Calu3 (cell line): ENCODE results near the gene IFI16. TPM values are rescaled to one million over a fixed set of nuclear protein-coding genes. Genes with fewer than 3 reads are reported as not detected.

Source experiments
- BruUV-seq: library from RNA; stranded (reverse); fragments of 400-500 nt; replicated peaks from 2 replicates; lab custom pipeline; 2021; lab: Mats Ljungman, UMichigan
- CTCF ChIA-PET: fragments of 300-600 bp; sonication (Branson Sonifier 250); formaldehyde crosslinking; loops from one replicate; lab custom pipeline; 2022; ENCODE audit warnings: antibody characterized with exemption; lab: Charles Lee
- DNase-seq: peaks from one replicate; pipeline ENCODE4 v3.0.0; 2022
- H3K27ac Mint-ChIP-seq: one replicate; pipeline ENCODE4 v1.8.0; 2022; ENCODE audit warnings: mixed read lengths; ENCODE audit not compliant: unreplicated experiment
- H3K27me3 Mint-ChIP-seq: one replicate; pipeline ENCODE4 v1.8.0; 2022; ENCODE audit warnings: mixed read lengths; ENCODE audit not compliant: unreplicated experiment
- H3K36me3 Mint-ChIP-seq: one replicate; pipeline ENCODE4 v1.8.0; 2022; ENCODE audit warnings: mild to moderate bottlenecking, moderate library complexity, mixed read lengths; ENCODE audit not compliant: insufficient read depth, unreplicated experiment
- H3K4me1 Mint-ChIP-seq: one replicate; pipeline ENCODE4 v1.8.0; 2022; ENCODE audit warnings: mild to moderate bottlenecking, low read depth, mixed read lengths; ENCODE audit not compliant: unreplicated experiment
- H3K4me3 Mint-ChIP-seq: one replicate; pipeline ENCODE4 v1.8.0; 2022; ENCODE audit warnings: mild to moderate bottlenecking, low read depth, moderate library complexity, mixed read lengths; ENCODE audit not compliant: unreplicated experiment
- H3K9me3 Mint-ChIP-seq: one replicate; pipeline ENCODE4 v1.8.0; 2022; ENCODE audit warnings: low read depth, mixed read lengths; ENCODE audit not compliant: unreplicated experiment
- intact Hi-C: fragments of 100-400 bp; cut with micrococcal nuclease; formaldehyde crosslinking; loops from one replicate; pipeline ENCODE4 v1.10.0; 2022; ENCODE audit not compliant: unreplicated experiment
- total RNA-seq: library from RNA; stranded (reverse); gene quantifications from 2 replicates; pipeline ENCODE4 v1.2.3, GENCODE V29; 2022
- TF ChIP-seq, protein P1 (sequence below): fragments of 200-600 bp; IDR thresholded peaks from one replicate; pipeline ENCODE4 v1.8.0; 2022; ENCODE audit warnings: antibody characterized with exemption; ENCODE audit not compliant: unreplicated experiment

The IFI16 gene
- total RNA-seq, 1 experiment from 2014 or later, result 52.8 TPM

DNA sequence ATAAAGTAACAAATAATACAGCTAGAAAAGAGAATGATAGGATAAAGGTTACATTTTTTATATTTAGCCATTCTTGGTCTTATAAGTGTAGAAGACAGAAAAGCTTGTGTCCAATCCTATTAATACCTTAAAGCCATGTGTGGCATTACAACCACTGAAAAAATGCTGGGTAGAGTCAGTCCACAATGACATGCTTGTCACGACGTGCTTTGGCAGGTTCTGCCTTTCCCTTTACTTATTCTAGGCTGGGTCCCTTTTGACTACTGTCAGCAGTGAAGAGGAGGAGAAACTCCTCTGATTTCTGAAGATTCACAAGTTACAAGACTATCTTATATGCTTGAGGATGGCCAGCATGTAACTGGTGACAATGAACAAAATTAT lies 81.5 kb downstream of the IFI16 start:
- DNase-seq, result no peak

DNA sequence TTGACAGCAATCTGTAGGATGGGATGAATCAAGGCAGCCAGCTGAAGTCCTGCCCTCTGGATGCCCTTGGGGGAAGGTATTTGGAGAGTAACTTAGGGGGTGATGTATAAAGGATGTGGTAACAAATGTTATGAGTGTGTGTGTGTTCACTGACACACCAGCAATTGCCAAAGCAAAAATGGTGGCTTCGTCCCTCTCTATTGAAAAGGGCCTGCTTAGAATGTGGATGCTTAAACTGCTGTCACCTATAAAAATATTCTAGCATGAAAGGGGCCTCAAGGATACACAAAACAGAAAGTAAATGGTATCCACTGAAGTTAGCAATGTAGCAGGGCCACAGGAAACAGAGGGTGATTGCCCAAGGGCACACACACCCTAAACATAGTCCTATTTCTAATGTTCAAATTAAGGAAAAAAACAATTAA lies 81.9 kb downstream of the IFI16 start:
- Mint-ChIP-seq H3K36me3 (no peaks in the 10 kb centered on the region), H3K27ac (no peak overlapping the region), H3K9me3 (no peaks in the 10 kb centered on the region), H3K4me1 (no peaks in the 10 kb centered on the region), H3K27me3 (peaks cover 1% of the 10 kb centered on the region), H3K4me3 (no peak overlapping the region)
- no peak for DNase-seq
- intact Hi-C loops, result no loop called here
- TF ChIP-seq, protein P1, sequence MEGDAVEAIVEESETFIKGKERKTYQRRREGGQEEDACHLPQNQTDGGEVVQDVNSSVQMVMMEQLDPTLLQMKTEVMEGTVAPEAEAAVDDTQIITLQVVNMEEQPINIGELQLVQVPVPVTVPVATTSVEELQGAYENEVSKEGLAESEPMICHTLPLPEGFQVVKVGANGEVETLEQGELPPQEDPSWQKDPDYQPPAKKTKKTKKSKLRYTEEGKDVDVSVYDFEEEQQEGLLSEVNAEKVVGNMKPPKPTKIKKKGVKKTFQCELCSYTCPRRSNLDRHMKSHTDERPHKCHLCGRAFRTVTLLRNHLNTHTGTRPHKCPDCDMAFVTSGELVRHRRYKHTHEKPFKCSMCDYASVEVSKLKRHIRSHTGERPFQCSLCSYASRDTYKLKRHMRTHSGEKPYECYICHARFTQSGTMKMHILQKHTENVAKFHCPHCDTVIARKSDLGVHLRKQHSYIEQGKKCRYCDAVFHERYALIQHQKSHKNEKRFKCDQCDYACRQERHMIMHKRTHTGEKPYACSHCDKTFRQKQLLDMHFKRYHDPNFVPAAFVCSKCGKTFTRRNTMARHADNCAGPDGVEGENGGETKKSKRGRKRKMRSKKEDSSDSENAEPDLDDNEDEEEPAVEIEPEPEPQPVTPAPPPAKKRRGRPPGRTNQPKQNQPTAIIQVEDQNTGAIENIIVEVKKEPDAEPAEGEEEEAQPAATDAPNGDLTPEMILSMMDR, result no peak
- no TSS peak for BruUV-seq
- CTCF ChIA-PET, result no interaction called here

More for the DNA sequence above, 81.5 kb downstream of the IFI16 start:
- TF ChIP-seq, protein P1, result no peak
- CTCF ChIA-PET, result no interaction called here
- no peaks in the 10 kb centered on the region for H3K36me3 Mint-ChIP-seq
- no peak overlapping the region for H3K27ac Mint-ChIP-seq
- H3K9me3 Mint-ChIP-seq, result no peaks in the 10 kb centered on the region
- H3K4me3 Mint-ChIP-seq, result no peak overlapping the region
- intact Hi-C loops, result no loop called here
- H3K4me1 Mint-ChIP-seq, result no peaks in the 10 kb centered on the region
- no TSS peak for BruUV-seq
- H3K27me3 Mint-ChIP-seq, result no peaks in the 10 kb centered on the region

DNA sequence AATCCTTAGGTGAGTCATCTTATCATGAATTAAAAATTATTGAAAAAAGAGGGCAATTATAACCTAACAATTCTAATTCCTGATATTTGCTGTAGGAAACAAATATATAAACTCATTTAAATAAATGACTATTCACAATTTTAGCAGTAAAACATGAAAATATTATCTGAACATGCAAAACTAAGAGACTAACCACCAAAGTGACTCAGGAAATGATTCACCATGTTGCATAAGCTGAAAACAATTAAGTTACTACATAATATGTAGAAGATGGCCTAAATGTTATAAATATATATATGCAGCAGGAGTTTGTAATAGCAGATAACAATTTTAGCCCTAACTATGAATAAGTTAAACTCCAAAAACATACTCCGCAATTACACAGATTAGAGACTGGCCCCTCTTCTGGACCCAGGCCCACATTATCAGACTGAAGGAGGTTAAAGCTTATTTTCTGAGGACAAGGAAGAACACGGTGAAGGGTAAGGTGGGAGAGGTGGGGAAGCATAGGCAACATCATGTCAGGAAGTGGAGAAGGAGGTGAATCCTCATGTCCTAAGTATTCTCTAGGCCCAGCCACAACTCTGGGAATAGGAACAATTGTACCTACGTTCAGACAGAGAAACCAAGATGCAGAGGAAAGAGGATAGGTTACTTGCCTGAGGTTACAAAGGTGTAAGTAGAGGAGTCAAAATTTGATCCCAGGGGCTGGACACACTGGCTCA lies 82.5 kb downstream of the IFI16 start:
- H3K27ac Mint-ChIP-seq, result no peak overlapping the region
- CTCF ChIA-PET, result no interaction called here

DNA sequence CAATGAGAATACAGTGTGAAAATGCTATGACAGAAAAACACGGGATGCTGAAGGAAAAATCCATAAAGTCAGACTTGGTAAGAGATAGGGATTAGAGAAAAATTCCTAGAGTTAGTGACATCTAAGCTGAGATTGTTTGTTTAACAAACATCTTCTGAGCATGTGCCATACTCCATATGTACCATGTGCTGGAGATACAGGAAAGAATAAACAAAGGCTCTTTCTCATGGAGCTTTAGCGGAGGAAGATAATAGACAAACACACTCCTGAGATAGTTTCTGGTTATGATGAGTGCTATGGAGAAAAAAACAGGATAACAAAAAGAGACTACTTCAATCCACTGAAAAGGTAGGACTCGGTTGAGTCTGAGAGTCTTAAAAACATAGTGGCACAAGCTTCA lies 88.9 kb downstream of the IFI16 start:
- Mint-ChIP-seq H3K36me3 (no peaks in the 10 kb centered on the region), H3K9me3 (no peaks in the 10 kb centered on the region), H3K27me3 (peaks cover 70% of the 10 kb centered on the region), H3K4me1 (no peaks in the 10 kb centered on the region), H3K27ac (no peak overlapping the region), H3K4me3 (no peak overlapping the region)
- TF ChIP-seq, protein P1, result no peak
- BruUV-seq, result no TSS peak
- intact Hi-C loops, result no loop called here
- CTCF ChIA-PET, result no interaction called here
- no peak for DNase-seq

More for the DNA sequence above, 82.5 kb downstream of the IFI16 start:
- DNase-seq, result no peak
- Mint-ChIP-seq H3K4me3 (no peak overlapping the region), H3K4me1 (no peaks in the 10 kb centered on the region), H3K36me3 (no peaks in the 10 kb centered on the region), H3K27me3 (peaks cover 7% of the 10 kb centered on the region), H3K9me3 (no peaks in the 10 kb centered on the region)
- BruUV-seq, result no TSS peak
- TF ChIP-seq, protein P1, result no peak
- intact Hi-C loops, result no loop called here
